Panc1 (cell line): ENCODE measurements around the gene KCNMA1. TPM values are rescaled to one million over a fixed set of nuclear protein-coding genes. Genes with fewer than 3 reads are reported as not detected.

Source experiments
- ATAC-seq: fragments of 200-7000 bp; cut with Tn5 transposase; 2 replicates; pipeline ENCODE4 v1.9.1; 2020; ENCODE audit warnings: mild to moderate bottlenecking, moderate library complexity
- BruUV-seq: library from RNA; stranded (reverse); fragments of 400-500 nt; replicated peaks from 2 replicates; lab custom pipeline; 2021; lab: Mats Ljungman, UMichigan
- CTCF ChIA-PET: fragments of 300-600 bp; sonication (Branson Sonifier 250); formaldehyde crosslinking; loops from one replicate; lab custom pipeline; 2022; ENCODE audit warnings: antibody characterized with exemption; lab: Charles Lee
- POLR2A ChIA-PET: fragments of 300-600 bp; sonication (Branson Sonifier 250); formaldehyde crosslinking; loops from one replicate; lab custom pipeline; 2022; ENCODE audit warnings: antibody characterized with exemption; lab: Charles Lee
- DNase-seq: peaks from one replicate; pipeline ENCODE4 v3.0.0-alpha.2; 2010; ENCODE audit warnings: low read depth, low spot score
- H3K27ac ChIP-seq: 2 replicates; pipeline ENCODE4 v1.5.1; 2011; ENCODE audit warnings: mild to moderate bottlenecking, low read length, inconsistent platforms
- H3K27me3 ChIP-seq: fragments of 200-500 bp; sonication (Bioruptor generic); 2 replicates; pipeline ENCODE4 v1.6.0; 2014; ENCODE audit warnings: low read length, inconsistent platforms; ENCODE audit not compliant: control insufficient read depth, insufficient read depth
- H3K36me3 ChIP-seq: fragments of 200-500 bp; sonication (Bioruptor generic); 2 replicates; pipeline ENCODE4 v1.5.1; 2014; ENCODE audit warnings: inconsistent platforms, mild to moderate bottlenecking, low read length, moderate library complexity; ENCODE audit not compliant: control insufficient read depth, insufficient read depth
- H3K4me1 ChIP-seq: 2 replicates; pipeline ENCODE4 v1.5.1; 2011; ENCODE audit warnings: inconsistent platforms, mild to moderate bottlenecking, low read length, moderate library complexity; ENCODE audit not compliant: control insufficient read depth, insufficient read depth
- H3K4me3 ChIP-seq, 2 experiments: 2 replicates each; pipeline ENCODE4 v1.5.1; 2011 to 2012; ENCODE audit warnings: low read depth in 2 of 2, low read length in 2 of 2, mild to moderate bottlenecking in 2 of 2, inconsistent platforms in 1 of 2, moderate library complexity in 1 of 2
- H3K9me3 ChIP-seq: fragments of 200-500 bp; sonication (Bioruptor generic); 2 replicates; pipeline ENCODE4 v1.5.1; 2014; ENCODE audit warnings: low read depth, mild to moderate bottlenecking, inconsistent platforms, low read length, moderate library complexity; ENCODE audit not compliant: control insufficient read depth, insufficient read depth
- CTCF ChIP-seq: fragments of 450-650 bp; IDR thresholded peaks from 2 replicates; pipeline ENCODE4 v1.5.1; 2017; ENCODE audit warnings: mild to moderate bottlenecking
- POLR2AphosphoS5 ChIP-seq: IDR thresholded peaks from 2 replicates; pipeline ENCODE4 v1.6.1; 2012; ENCODE audit warnings: mild to moderate bottlenecking, low read depth, low read length, moderate library complexity
- REST ChIP-seq, 2 experiments: IDR thresholded peaks; 2 replicates each; pipeline ENCODE4 v1.6.1; 2011 to 2012; ENCODE audit warnings: low read depth in 2 of 2, control low read depth in 1 of 2, low read length in 1 of 2, mild to moderate bottlenecking in 1 of 2, moderate library complexity in 1 of 2; ENCODE audit not compliant: insufficient read depth in 1 of 2
- SIN3A ChIP-seq: IDR thresholded peaks from 2 replicates; pipeline ENCODE4 v1.6.1; 2012; ENCODE audit warnings: low read depth, mild to moderate bottlenecking, low read length, moderate library complexity, borderline replicate concordance; ENCODE audit not compliant: insufficient read depth
- TCF7L2 ChIP-seq: IDR thresholded peaks from 2 replicates; pipeline ENCODE4 v1.6.1; 2011; ENCODE audit warnings: mild to moderate bottlenecking, low read depth, low read length, inconsistent platforms
- in situ Hi-C: cut with HindIII; loops from 2 replicates; pipeline ENCODE4 v1.10.0; 2016; ENCODE audit warnings: low sequenced_read_pairs, low pct_unique_long_range_greater_than_20kb
- intact Hi-C: fragments of 100-400 bp; cut with micrococcal nuclease; formaldehyde crosslinking; loops from one replicate; pipeline ENCODE4 v1.10.0; 2022; ENCODE audit not compliant: unreplicated experiment
- total RNA-seq: library from RNA; stranded (reverse); gene quantifications from one replicate; pipeline ENCODE4 v1.2.1, GENCODE V29; 2021; ENCODE audit not compliant: unreplicated experiment

The KCNMA1 gene
- total RNA-seq, 1 experiment from 2014 or later: 91.9 TPM

GRCh38 chr10:76903387-76903945 lies 734.1 kb downstream of the KCNMA1 start:
- POLR2A ChIA-PET: no interaction called here
- in situ Hi-C loops: no loop called here
- intact Hi-C loops: no loop called here
- Histone ChIP-seq H3K27me3 (no peaks in the 10 kb centered on the region), H3K9me3 (no peaks in the 10 kb centered on the region), H3K4me3 (no peak overlapping the region), H3K36me3 (no peaks in the 10 kb centered on the region; the same call in 1 of the 2 replicates), H3K4me1 (no peaks in the 10 kb centered on the region), H3K27ac (no peak overlapping the region)
- CTCF ChIA-PET: no interaction called here
- no peak for DNase-seq
- BruUV-seq: no TSS peak
- ATAC-seq: no peak
- TF ChIP-seq SIN3A (no peak), POLR2AphosphoS5 (no peak), TCF7L2 (no peak), REST (IDR thresholded peaks at IDR 0.05; ENCODE audit: insufficient read depth in 1 of 2, low read depth in 2 of 2, low read length in 1 of 2) (no peak), CTCF (no peak)

GRCh38 chr10:76902949-76903348 lies 734.7 kb downstream of the KCNMA1 start:
- peak; percentile 76 for ATAC-seq
- in situ Hi-C loops: no loop called here

More at GRCh38 chr10:76902949-76903348, 734.7 kb downstream of the KCNMA1 start:
- H3K4me3 ChIP-seq: no peak overlapping the region
- intact Hi-C loops: no loop called here
- no peaks in the 10 kb centered on the region for H3K9me3 ChIP-seq
- DNase-seq: no peak
- no peaks in the 10 kb centered on the region for H3K27me3 ChIP-seq
- CTCF ChIA-PET: no interaction called here
- no peaks in the 10 kb centered on the region for H3K4me1 ChIP-seq
- peak; percentile 60 for TF ChIP-seq CTCF
- TF ChIP-seq POLR2AphosphoS5: no peak
- TF ChIP-seq TCF7L2: no peak
- no peak overlapping the region for H3K27ac ChIP-seq
- BruUV-seq: no TSS peak
- H3K36me3 ChIP-seq: no peaks in the 10 kb centered on the region; the same call in 1 of the 2 replicates
- POLR2A ChIA-PET: no interaction called here
